HepG2 (cell line): ENCODE data around the gene SKIL. TPM values are rescaled to one million over a fixed set of nuclear protein-coding genes. Genes with fewer than 3 reads are reported as not detected.

Experiments
- BORCS8-MEF2B ChIP-seq: sonication (generic); formaldehyde crosslinking; IDR thresholded peaks from 2 replicates; pipeline ENCODE4 v1.8.0; 2022; ENCODE audit warnings: mild to moderate bottlenecking, missing genetic modification reagents
- CHCHD3 ChIP-seq: sonication (generic); formaldehyde crosslinking; IDR thresholded peaks from 2 replicates; pipeline ENCODE4 v1.8.0; 2022; ENCODE audit warnings: mild to moderate bottlenecking, missing genetic modification reagents, moderate library complexity
- HMG20B ChIP-seq: conservative IDR thresholded peaks from 2 replicates; pipeline ENCODE4 v1.6.1; 2016; ENCODE audit warnings: missing genetic modification reagents, missing compliant biosample characterization
- IRF2 ChIP-seq: IDR thresholded peaks from 2 replicates; pipeline ENCODE4 v1.6.1; 2018; ENCODE audit warnings: missing genetic modification reagents, missing compliant biosample characterization
- KAT7 ChIP-seq: IDR thresholded peaks from 2 replicates; pipeline ENCODE4 v1.6.1; 2018; ENCODE audit warnings: borderline replicate concordance, missing compliant biosample characterization
- KMT2B ChIP-seq: IDR thresholded peaks from 2 replicates; pipeline ENCODE4 v1.6.1; 2016; ENCODE audit warnings: missing genetic modification reagents, missing compliant biosample characterization
- MED8 ChIP-seq: sonication (generic); formaldehyde crosslinking; IDR thresholded peaks from 2 replicates; pipeline ENCODE4 v1.8.1; 2023; ENCODE audit warnings: mild to moderate bottlenecking, missing genetic modification reagents; ENCODE audit not compliant: insufficient replicate concordance
- NBN ChIP-seq: fragments of 450-650 bp; conservative IDR thresholded peaks from 2 replicates; pipeline ENCODE4 v1.6.1; 2017
- NR2F2 ChIP-seq: IDR thresholded peaks from 2 replicates; pipeline ENCODE4 v1.6.1; 2012; ENCODE audit warnings: low read depth, inconsistent platforms, borderline replicate concordance
- POLR2G ChIP-seq: fragments of 200-400 bp; formaldehyde crosslinking; IDR thresholded peaks from 2 replicates; pipeline ENCODE4 v1.6.1; 2018; ENCODE audit warnings: mild to moderate bottlenecking, low read depth, low read length, moderate library complexity
- SIX4 ChIP-seq: sonication (generic); formaldehyde crosslinking; IDR thresholded peaks from 2 replicates; pipeline ENCODE4 v1.4.0; 2020; ENCODE audit warnings: missing genetic modification reagents
- ZFP36L2 ChIP-seq: sonication (generic); formaldehyde crosslinking; IDR thresholded peaks from 2 replicates; pipeline ENCODE4 v1.4.0; 2020; ENCODE audit warnings: missing genetic modification reagents
- ZNF274 ChIP-seq: sonication (generic); formaldehyde crosslinking; IDR thresholded peaks from 2 replicates; pipeline ENCODE4 v1.5.1; 2020; ENCODE audit warnings: mild to moderate bottlenecking, missing genetic modification reagents
- ZNF337 ChIP-seq: sonication (generic); formaldehyde crosslinking; IDR thresholded peaks from 2 replicates; pipeline ENCODE4 v1.5.1; 2020; ENCODE audit warnings: missing genetic modification reagents, low read depth, mild to moderate bottlenecking, borderline replicate concordance
- ZNF33A ChIP-seq: sonication (generic); formaldehyde crosslinking; IDR thresholded peaks from 2 replicates; pipeline ENCODE4 v1.5.1; 2020; ENCODE audit warnings: missing genetic modification reagents, mild to moderate bottlenecking, moderate library complexity, borderline replicate concordance
- ZNF546 ChIP-seq: sonication (generic); formaldehyde crosslinking; conservative IDR thresholded peaks from 2 replicates; pipeline ENCODE4 v1.8.1; 2023; ENCODE audit warnings: mild to moderate bottlenecking, missing genetic modification reagents
- ZNF556 ChIP-seq: sonication (generic); formaldehyde crosslinking; IDR thresholded peaks from 2 replicates; pipeline ENCODE4 v1.4.0; 2020; ENCODE audit warnings: mild to moderate bottlenecking, missing genetic modification reagents, borderline replicate concordance
- ZNF605 ChIP-seq: sonication (generic); formaldehyde crosslinking; IDR thresholded peaks from 2 replicates; pipeline ENCODE4 v1.8.0; 2022; ENCODE audit warnings: mild to moderate bottlenecking, missing genetic modification reagents
- ZNF75D ChIP-seq: sonication (generic); formaldehyde crosslinking; IDR thresholded peaks from 2 replicates; pipeline ENCODE4 v1.8.1; 2023; ENCODE audit warnings: missing genetic modification reagents, mild to moderate bottlenecking, borderline replicate concordance
- ZNF761 ChIP-seq: sonication (generic); formaldehyde crosslinking; conservative IDR thresholded peaks from 2 replicates; pipeline ENCODE4 v1.4.0; 2020; ENCODE audit warnings: mild to moderate bottlenecking, missing genetic modification reagents
- polyA plus RNA-seq, 8 experiments: library from polyadenylated mRNA; depleted of rRNA in 3 of 8; stranded (reverse) in 7 of 8; unstranded in 1 of 8; fragments of >200 nt; fragmentation: Illumina TruSeq in 4 of 8; extraction: Trizol in 4 of 8; gene quantifications; 2 replicates each; pipeline versions ENCODE4 v1.2.1 to v1.2.3, GENCODE V29; 2011 to 2016; ENCODE audit warnings: low read depth in 4 of 8, missing spikeins in 1 of 8, mixed read lengths in 1 of 8; ENCODE audit not compliant: insufficient read depth in 1 of 8
- total RNA-seq, 5 experiments: library from RNA; depleted of rRNA; stranded (reverse); fragments of >200 nt; fragmentation: Illumina TruSeq; extraction: Trizol; gene quantifications; 2 replicates each; pipeline ENCODE4 v1.2.3, GENCODE V29; 2016; ENCODE audit warnings: low read depth in 1 of 5
- TF ChIP-seq, protein P1 (sequence below): IDR thresholded peaks from 2 replicates; pipeline ENCODE4 v1.6.1; 2016; ENCODE audit warnings: missing genetic modification reagents, missing compliant biosample characterization
- TF ChIP-seq, protein P2 (sequence below): sonication (generic); formaldehyde crosslinking; IDR thresholded peaks from 2 replicates; pipeline ENCODE4 v1.4.0; 2020; ENCODE audit warnings: missing genetic modification reagents
- TF ChIP-seq, protein P3 (sequence below): sonication (generic); formaldehyde crosslinking; IDR thresholded peaks from 2 replicates; pipeline ENCODE4; 2020; ENCODE audit warnings: missing genetic modification reagents, mild to moderate bottlenecking, borderline replicate concordance

SKIL gene
- total and polyA plus RNA-seq, 2 of the 13 experiments (the other 11 are each of a cell fraction or from before 2014, with no cell fraction given) = 5.2 to 20.7 TPM

DNA sequence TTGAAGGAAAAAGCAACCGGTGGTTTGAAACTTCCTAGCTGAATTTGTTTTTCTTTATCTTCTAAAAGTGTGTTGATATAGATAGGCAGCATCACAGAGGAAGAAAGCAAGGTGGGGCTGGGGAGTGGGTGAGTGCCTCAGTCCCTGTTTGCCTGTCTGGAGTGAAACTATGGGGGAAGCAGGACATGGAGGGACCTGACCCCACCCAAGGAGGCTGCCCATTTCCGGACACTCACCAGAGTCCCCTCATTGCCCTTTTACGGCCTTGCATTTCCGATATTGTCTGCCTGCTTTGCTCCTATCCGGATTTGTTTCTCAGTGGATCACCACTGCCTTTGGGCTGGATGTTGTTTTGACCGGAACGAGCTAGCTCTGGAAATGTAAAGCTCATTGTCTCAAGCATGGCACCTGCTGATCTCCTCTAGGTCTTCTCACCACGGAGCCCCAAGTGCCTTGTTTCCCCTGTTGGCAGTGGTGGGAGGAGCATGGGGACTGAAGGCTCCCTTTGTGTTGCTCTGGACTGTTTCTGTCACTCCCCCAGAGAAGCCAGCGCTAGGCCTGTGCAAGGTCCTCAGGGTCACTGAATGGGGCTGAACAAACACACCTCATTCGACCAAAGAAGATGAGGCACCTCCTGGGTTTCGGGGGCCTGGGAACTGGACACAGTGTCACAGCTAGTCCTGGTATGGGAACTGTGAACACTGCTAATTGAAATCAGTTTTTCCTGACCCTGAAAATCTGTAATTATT is 68.2 kb downstream of the SKIL start (continued):
- TF ChIP-seq ZNF556 (CRISPR knock-in tag) (peak; percentile 24; the same call in 1 of the 2 replicates), NR2F2 (peak; percentile 80), MED8 (CRISPR knock-in tag) (no peak), SIX4 (no peak; the same call in 1 of the 2 replicates), ZNF337 (CRISPR knock-in tag) (0 out of 2 replicates have a peak, but pooled peaks have one; percentile 52), ZNF274 (CRISPR knock-in tag) (peak; percentile 67; the same call in 1 of the 2 replicates), ZNF761 (0 out of 2 replicates have a peak, but pooled peaks have one; percentile 16), CHCHD3 (no peak), KAT7 (CRISPR knock-in tag) (0 out of 2 replicates have a peak, but pooled peaks have one; percentile 53), ZNF605 (peak; percentile 79; the same call in 1 of the 2 replicates), BORCS8-MEF2B (peak; percentile 53; the same call in 1 of the 2 replicates), ZFP36L2 (no peak), ZNF33A (0 out of 2 replicates have a peak, but pooled peaks have one; percentile 36), NBN (no peak), ZNF546 (CRISPR knock-in tag) (peak; percentile 79; the same call in 1 of the 2 replicates), HMG20B (no peak), POLR2G (peak; percentile 90), IRF2 (peak; percentile 73; the same call in 1 of the 2 replicates), KMT2B (CRISPR knock-in tag) (peak; percentile 33; the same call in 1 of the 2 replicates), ZNF75D (CRISPR knock-in tag) (no peak)
- TF ChIP-seq, protein P1, sequence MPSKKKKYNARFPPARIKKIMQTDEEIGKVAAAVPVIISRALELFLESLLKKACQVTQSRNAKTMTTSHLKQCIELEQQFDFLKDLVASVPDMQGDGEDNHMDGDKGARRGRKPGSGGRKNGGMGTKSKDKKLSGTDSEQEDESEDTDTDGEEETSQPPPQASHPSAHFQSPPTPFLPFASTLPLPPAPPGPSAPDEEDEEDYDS = peak; percentile 79
- TF ChIP-seq, protein P2, sequence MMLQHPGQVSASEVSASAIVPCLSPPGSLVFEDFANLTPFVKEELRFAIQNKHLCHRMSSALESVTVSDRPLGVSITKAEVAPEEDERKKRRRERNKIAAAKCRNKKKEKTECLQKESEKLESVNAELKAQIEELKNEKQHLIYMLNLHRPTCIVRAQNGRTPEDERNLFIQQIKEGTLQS = no peak
- TF ChIP-seq, protein P3, sequence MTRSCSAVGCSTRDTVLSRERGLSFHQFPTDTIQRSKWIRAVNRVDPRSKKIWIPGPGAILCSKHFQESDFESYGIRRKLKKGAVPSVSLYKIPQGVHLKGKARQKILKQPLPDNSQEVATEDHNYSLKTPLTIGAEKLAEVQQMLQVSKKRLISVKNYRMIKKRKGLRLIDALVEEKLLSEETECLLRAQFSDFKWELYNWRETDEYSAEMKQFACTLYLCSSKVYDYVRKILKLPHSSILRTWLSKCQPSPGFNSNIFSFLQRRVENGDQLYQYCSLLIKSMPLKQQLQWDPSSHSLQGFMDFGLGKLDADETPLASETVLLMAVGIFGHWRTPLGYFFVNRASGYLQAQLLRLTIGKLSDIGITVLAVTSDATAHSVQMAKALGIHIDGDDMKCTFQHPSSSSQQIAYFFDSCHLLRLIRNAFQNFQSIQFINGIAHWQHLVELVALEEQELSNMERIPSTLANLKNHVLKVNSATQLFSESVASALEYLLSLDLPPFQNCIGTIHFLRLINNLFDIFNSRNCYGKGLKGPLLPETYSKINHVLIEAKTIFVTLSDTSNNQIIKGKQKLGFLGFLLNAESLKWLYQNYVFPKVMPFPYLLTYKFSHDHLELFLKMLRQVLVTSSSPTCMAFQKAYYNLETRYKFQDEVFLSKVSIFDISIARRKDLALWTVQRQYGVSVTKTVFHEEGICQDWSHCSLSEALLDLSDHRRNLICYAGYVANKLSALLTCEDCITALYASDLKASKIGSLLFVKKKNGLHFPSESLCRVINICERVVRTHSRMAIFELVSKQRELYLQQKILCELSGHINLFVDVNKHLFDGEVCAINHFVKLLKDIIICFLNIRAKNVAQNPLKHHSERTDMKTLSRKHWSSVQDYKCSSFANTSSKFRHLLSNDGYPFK (CRISPR knock-in tag) = peak; percentile 63; the same call in 1 of the 2 replicates
